Keratinocyte (primary cell): Measurements from ENCODE around the gene ME2. TPM values are rescaled to one million over a fixed set of nuclear protein-coding genes. Genes with fewer than 3 reads are reported as not detected.
A peak's percentile ranks its signal among the peaks of the same experiment; 100 is the strongest.

Source experiments
- DNase-seq: peaks from one replicate; pipeline ENCODE4 v3.0.0-alpha.2; 2011; ENCODE audit warnings: low read depth, missing footprints, low spot score
- FAIRE-seq: peaks from 2 replicates; lab custom pipeline; 2011; peaks lifted over from hg19 to GRCh38; lab: Jason Lieb, UNC
- H2AFZ ChIP-seq: 2 replicates; pipeline ENCODE4 v1.6.0; 2012; ENCODE audit warnings: low read length, control low read depth, inconsistent platforms; ENCODE audit not compliant: control insufficient read depth
- H3K27ac ChIP-seq: 2 replicates; pipeline ENCODE4 v1.5.1; 2011; ENCODE audit warnings: low read length; ENCODE audit not compliant: control insufficient read depth, insufficient read depth
- H3K27me3 ChIP-seq: 3 replicates; pipeline ENCODE4 v1.6.0; 2011; ENCODE audit warnings: low read length; ENCODE audit not compliant: control insufficient read depth, insufficient read depth; ENCODE audit errors: extremely low read depth
- H3K36me3 ChIP-seq, 2 experiments: 2 replicates in 1 of 2; 3 replicates in 1 of 2; pipeline ENCODE4 v1.5.1; 2011; ENCODE audit warnings: low read length in 2 of 2, mild to moderate bottlenecking in 1 of 2; ENCODE audit not compliant: control insufficient read depth in 2 of 2, insufficient read depth in 2 of 2; ENCODE audit errors: extremely low read depth in 1 of 2
- H3K4me1 ChIP-seq: 3 replicates; pipeline ENCODE4 v1.5.1; 2011; ENCODE audit warnings: low read length; ENCODE audit not compliant: control insufficient read depth, insufficient read depth; ENCODE audit errors: extremely low read depth
- H3K4me2 ChIP-seq: 3 replicates; pipeline ENCODE4 v1.6.0; 2011; ENCODE audit warnings: low read depth, low read length; ENCODE audit not compliant: control insufficient read depth, insufficient read depth; ENCODE audit errors: extremely low read depth
- H3K4me3 ChIP-seq, 3 experiments: fragments of 200-600 bp in 1 of 3; sonication (generic) in 1 of 3; 2 replicates in 2 of 3; 3 replicates in 1 of 3; pipeline ENCODE4 v1.5.1; 2011 to 2016; ENCODE audit warnings: low read length in 3 of 3, mild to moderate bottlenecking in 3 of 3, control low read depth in 2 of 3, inconsistent platforms in 1 of 3, low read depth in 1 of 3, mixed read lengths in 1 of 3, mixed run types in 1 of 3, moderate library complexity in 1 of 3; ENCODE audit not compliant: control insufficient read depth in 2 of 3, insufficient read depth in 2 of 3; ENCODE audit errors: extremely low read depth in 1 of 3
- H3K79me2 ChIP-seq: 2 replicates; pipeline ENCODE4 v1.6.0; 2012; ENCODE audit warnings: low read length; ENCODE audit not compliant: control insufficient read depth, insufficient read depth
- H3K9ac ChIP-seq: 3 replicates; pipeline ENCODE4 v1.6.0; 2011; ENCODE audit warnings: low read length; ENCODE audit not compliant: control insufficient read depth, insufficient read depth; ENCODE audit errors: extremely low read depth
- H3K9me1 ChIP-seq: 3 replicates; pipeline ENCODE4 v1.6.0; 2011; ENCODE audit warnings: low read length; ENCODE audit not compliant: control insufficient read depth, insufficient read depth; ENCODE audit errors: extremely low read depth
- H3K9me3 ChIP-seq: 2 replicates; pipeline ENCODE4 v1.5.1; 2012; ENCODE audit warnings: low read depth, low read length; ENCODE audit not compliant: control insufficient read depth
- H4K20me1 ChIP-seq: 3 replicates; pipeline ENCODE4 v1.6.0; 2011; ENCODE audit warnings: low read length; ENCODE audit not compliant: control insufficient read depth, insufficient read depth; ENCODE audit errors: extremely low read depth
- EZH2 ChIP-seq: IDR thresholded peaks from one replicate; pipeline ENCODE4 v1.6.1; 2012; ENCODE audit warnings: inconsistent platforms, mild to moderate bottlenecking, low read length, moderate library complexity
- dilution Hi-C: fragments of 300-500 bp; cut with MboI; formaldehyde crosslinking; loops from one replicate; pipeline ENCODE4 v1.7.0; 2020; ENCODE audit warnings: low sequenced_read_pairs; ENCODE audit not compliant: extremely low pct_ligation_motif_present
- polyA plus RNA-seq, 5 experiments: library from polyadenylated mRNA; depleted of rRNA in 3 of 5; stranded (reverse) in 3 of 5; stranded (forward) in 1 of 5; unstranded in 1 of 5; fragments of >200 nt; gene quantifications; 1 replicate in 1 of 5; 2 replicates in 3 of 5; 3 replicates in 1 of 5; pipeline versions ENCODE4 v1.2.1 to v1.2.3, GENCODE V29; 2011 to 2012; ENCODE audit warnings: missing spikeins in 2 of 5, low read depth in 1 of 5, low replicate concordance in 1 of 5
- TF ChIP-seq, protein P1 (sequence below), 3 experiments: IDR thresholded peaks in 1 of 3; conservative IDR thresholded peaks in 1 of 3; optimal IDR thresholded peaks in 1 of 3; 2 replicates in 2 of 3; 3 replicates in 1 of 3; pipeline versions ENCODE3 to v1.5.1; 2011; ENCODE audit warnings: low read length in 3 of 3, mild to moderate bottlenecking in 3 of 3, moderate library complexity in 2 of 3, control low read depth in 1 of 3, inconsistent platforms in 1 of 3; ENCODE audit not compliant: insufficient read depth in 2 of 3; ENCODE audit errors: extremely low read depth in 1 of 3

Gene ME2
- polyA plus RNA-seq, 1 donor (not counting 4 experiments of a cell fraction or from before 2014, with no cell fraction given), result 72.0 TPM

DNA sequence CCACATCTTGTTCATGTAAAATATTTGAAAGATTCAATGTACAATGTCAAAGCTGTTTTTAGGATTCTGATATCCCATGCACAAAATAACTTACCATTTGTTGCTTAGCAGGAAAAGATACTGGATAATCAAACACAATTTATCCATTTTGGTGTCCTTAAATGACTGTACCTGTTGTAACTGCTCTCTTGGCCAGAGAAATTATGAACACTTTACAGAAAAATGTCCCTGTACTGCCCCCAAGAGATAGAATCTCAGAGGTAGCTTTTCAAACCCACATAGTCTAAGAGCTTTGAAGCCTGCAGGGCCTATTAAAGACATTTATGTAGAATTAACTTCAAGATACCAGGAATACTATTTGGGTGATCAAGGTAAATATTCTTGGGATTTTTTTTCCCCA is 12.2 kb upstream of the ME2 start:
- H3K36me3 ChIP-seq, result no peaks in the 10 kb centered on the region
- H3K9me1 ChIP-seq, result no peaks in the 10 kb centered on the region
- no peak overlapping the region for H3K4me2 ChIP-seq
- no peaks in the 10 kb centered on the region for H4K20me1 ChIP-seq
- H3K27me3 ChIP-seq, result no peaks in the 10 kb centered on the region
- peaks cover 21% of the 10 kb centered on the region for H3K4me1 ChIP-seq
- no peak for DNase-seq
- no peak overlapping the region for H3K27ac ChIP-seq
- FAIRE-seq, result no peak
- no peak for TF ChIP-seq EZH2
- TF ChIP-seq, protein P1, sequence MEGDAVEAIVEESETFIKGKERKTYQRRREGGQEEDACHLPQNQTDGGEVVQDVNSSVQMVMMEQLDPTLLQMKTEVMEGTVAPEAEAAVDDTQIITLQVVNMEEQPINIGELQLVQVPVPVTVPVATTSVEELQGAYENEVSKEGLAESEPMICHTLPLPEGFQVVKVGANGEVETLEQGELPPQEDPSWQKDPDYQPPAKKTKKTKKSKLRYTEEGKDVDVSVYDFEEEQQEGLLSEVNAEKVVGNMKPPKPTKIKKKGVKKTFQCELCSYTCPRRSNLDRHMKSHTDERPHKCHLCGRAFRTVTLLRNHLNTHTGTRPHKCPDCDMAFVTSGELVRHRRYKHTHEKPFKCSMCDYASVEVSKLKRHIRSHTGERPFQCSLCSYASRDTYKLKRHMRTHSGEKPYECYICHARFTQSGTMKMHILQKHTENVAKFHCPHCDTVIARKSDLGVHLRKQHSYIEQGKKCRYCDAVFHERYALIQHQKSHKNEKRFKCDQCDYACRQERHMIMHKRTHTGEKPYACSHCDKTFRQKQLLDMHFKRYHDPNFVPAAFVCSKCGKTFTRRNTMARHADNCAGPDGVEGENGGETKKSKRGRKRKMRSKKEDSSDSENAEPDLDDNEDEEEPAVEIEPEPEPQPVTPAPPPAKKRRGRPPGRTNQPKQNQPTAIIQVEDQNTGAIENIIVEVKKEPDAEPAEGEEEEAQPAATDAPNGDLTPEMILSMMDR (optimal IDR thresholded peaks at IDR 0.05 in 1 of 3, IDR thresholded peaks at IDR 0.05 in 1 of 3, conservative IDR thresholded peaks at IDR 0.05 in 1 of 3; ENCODE audit: extremely low read depth in 1 of 3, insufficient read depth in 2 of 3, low read length in 3 of 3), result no peak
- H3K9ac ChIP-seq, result no peak overlapping the region
- H3K4me3 ChIP-seq, result no peak overlapping the region
- no peaks in the 10 kb centered on the region for H3K79me2 ChIP-seq
- H2AFZ ChIP-seq, result no peak overlapping the region
- dilution Hi-C loops, result no loop called here
- no peaks in the 10 kb centered on the region for H3K9me3 ChIP-seq

DNA sequence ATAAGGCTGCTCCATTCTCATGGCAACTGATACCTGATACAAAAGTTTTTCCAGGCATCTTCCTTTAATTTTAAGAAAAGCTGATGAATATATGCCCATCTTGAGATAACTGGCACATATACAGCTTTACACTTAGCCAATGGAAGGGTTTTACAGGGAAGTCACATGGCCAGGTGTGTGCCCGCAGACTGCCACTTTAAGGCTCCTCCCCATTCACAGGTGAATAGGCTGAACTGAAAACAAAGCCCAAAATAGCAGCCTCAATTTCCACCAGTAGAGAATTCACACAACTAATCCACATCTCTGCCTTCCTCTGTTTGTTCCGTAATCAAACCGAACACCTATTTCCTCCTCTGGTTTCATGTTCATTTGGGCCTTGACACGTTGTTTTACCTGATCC is 9.8 kb upstream of the ME2 start:
- FAIRE-seq, result peak; percentile 71
- H3K4me1 ChIP-seq, result peaks cover 24% of the 10 kb centered on the region
- peak overlapping the region; percentile 71 for H3K27ac ChIP-seq

More for the DNA sequence above, 9.8 kb upstream of the ME2 start:
- Histone ChIP-seq H3K9me3 (no peaks in the 10 kb centered on the region), H3K79me2 (no peaks in the 10 kb centered on the region), H3K27me3 (no peaks in the 10 kb centered on the region), H4K20me1 (no peaks in the 10 kb centered on the region), H3K9ac (no peak overlapping the region), H3K36me3 (no peaks in the 10 kb centered on the region), H3K4me2 (no peak overlapping the region), H2AFZ (no peak overlapping the region), H3K9me1 (no peaks in the 10 kb centered on the region), H3K4me3 (no peak overlapping the region)
- dilution Hi-C loops, result no loop called here
- DNase-seq, result no peak
- TF ChIP-seq EZH2, result no peak
- TF ChIP-seq, protein P1 (optimal IDR thresholded peaks at IDR 0.05 in 1 of 3, IDR thresholded peaks at IDR 0.05 in 1 of 3, conservative IDR thresholded peaks at IDR 0.05 in 1 of 3; ENCODE audit: extremely low read depth in 1 of 3, insufficient read depth in 2 of 3, low read length in 3 of 3), result no peak
